ENCODE data around the gene PRDM11.

- TF ChIP-seq CTCF (IDR thresholded peaks at IDR 0.05; ENCODE audit: borderline replicate concordance, extremely low read depth, low read length, poor library complexity, severe bottlenecking) (no peak), EZH2 (IDR thresholded peaks at IDR 0.05; ENCODE audit: borderline replicate concordance, low read depth, low read length, severe bottlenecking) (no peak)
Measured at GRCh38 chr11:45165806-45166603, 19.6 kb downstream of the PRDM11 start.

All from DND-41 (cell line).